ACC112 (cell line): ENCODE data around the gene CORO2B.

Experiments
- H2AFZ ChIP-seq: fragments of 200-600 bp; sonication (generic); one replicate; pipeline ENCODE4 v1.6.0; 2017; ENCODE audit warnings: antibody characterized with exemption, low read length; ENCODE audit not compliant: unreplicated experiment
- H3K27ac ChIP-seq: fragments of 200-600 bp; sonication (generic); 2 replicates; pipeline ENCODE4 v1.5.1; 2014; ENCODE audit warnings: low read depth, mild to moderate bottlenecking, antibody characterized with exemption, low read length, moderate library complexity
- H3K27me3 ChIP-seq: fragments of 200-600 bp; sonication (generic); 2 replicates; pipeline ENCODE4 v1.6.1; 2014; ENCODE audit warnings: mild to moderate bottlenecking, antibody characterized with exemption, low read length, moderate library complexity, mixed read lengths; ENCODE audit not compliant: insufficient read depth
- H3K36me3 ChIP-seq: fragments of 200-600 bp; sonication (generic); 2 replicates; pipeline ENCODE4 v1.6.1; 2016; ENCODE audit warnings: mild to moderate bottlenecking, antibody characterized with exemption, low read length, moderate library complexity, mixed read lengths; ENCODE audit not compliant: insufficient read depth
- H3K4me1 ChIP-seq: fragments of 200-600 bp; sonication (generic); one replicate; pipeline ENCODE4 v1.6.1; 2016; ENCODE audit warnings: low read length, mixed read lengths; ENCODE audit not compliant: insufficient read depth, unreplicated experiment, control insufficient read depth
- H3K4me3 ChIP-seq: fragments of 200-600 bp; sonication (generic); 2 replicates; pipeline ENCODE4 v1.5.1; 2014; ENCODE audit warnings: mild to moderate bottlenecking, low read depth, low read length
- H3K79me2 ChIP-seq: fragments of 200-600 bp; sonication (generic); one replicate; pipeline ENCODE4 v1.6.0; 2016; ENCODE audit warnings: low read length; ENCODE audit not compliant: control insufficient read depth, unreplicated experiment, insufficient read depth

Gene CORO2B

GRCh38 chr15:68561901-68562300, 16.9 kb upstream of the CORO2B start:
- H3K79me2 ChIP-seq = no peaks in the 10 kb centered on the region
- no peak overlapping the region for H2AFZ ChIP-seq
- H3K4me3 ChIP-seq = no peak overlapping the region
- H3K27me3 ChIP-seq = no peaks in the 10 kb centered on the region
- no peak overlapping the region for H3K27ac ChIP-seq
- H3K36me3 ChIP-seq = no peaks in the 10 kb centered on the region
- H3K4me1 ChIP-seq = no peaks in the 10 kb centered on the region

GRCh38 chr15:68564173-68564572, 14.6 kb upstream of the CORO2B start:
- Histone ChIP-seq H3K36me3 (no peaks in the 10 kb centered on the region), H2AFZ (no peak overlapping the region), H3K4me1 (no peaks in the 10 kb centered on the region), H3K27ac (no peak overlapping the region), H3K79me2 (no peaks in the 10 kb centered on the region), H3K27me3 (no peaks in the 10 kb centered on the region), H3K4me3 (no peak overlapping the region)

DNA sequence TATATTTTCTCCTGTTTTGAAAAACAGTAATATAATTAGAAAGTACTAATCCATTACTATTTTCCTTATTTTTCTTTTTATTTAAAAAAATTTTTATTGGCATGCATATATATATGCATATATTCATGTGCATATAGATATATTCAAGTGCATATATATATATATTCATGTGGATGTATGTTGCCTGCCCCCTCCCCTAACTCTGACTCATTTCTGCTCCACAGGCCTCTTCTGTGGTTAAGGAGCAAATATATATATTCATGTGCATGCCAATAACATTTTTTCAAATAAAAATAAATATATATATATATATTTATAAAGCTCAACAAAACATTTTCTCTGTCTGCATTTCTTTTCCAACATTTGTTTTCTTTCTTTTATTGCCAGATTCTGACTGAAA, 13.6 kb upstream of the CORO2B start:
- Histone ChIP-seq H3K79me2 (no peaks in the 10 kb centered on the region), H3K4me1 (no peaks in the 10 kb centered on the region), H3K27me3 (0 out of 2 replicates have a peak, but pooled peaks cover 3% of the 10 kb centered on the region), H3K27ac (no peak overlapping the region), H2AFZ (no peak overlapping the region), H3K4me3 (no peak overlapping the region), H3K36me3 (no peaks in the 10 kb centered on the region)

- no peak overlapping the region for H3K27ac ChIP-seq
- 0 out of 2 replicates have a peak, but pooled peaks cover 3% of the 10 kb centered on the region for H3K27me3 ChIP-seq
- no peaks in the 10 kb centered on the region for H3K79me2 ChIP-seq
- H3K4me3 ChIP-seq = no peak overlapping the region
- no peak overlapping the region for H2AFZ ChIP-seq
- no peaks in the 10 kb centered on the region for H3K36me3 ChIP-seq
- H3K4me1 ChIP-seq = no peaks in the 10 kb centered on the region
These were observed 13.1 kb upstream of the CORO2B start for GRCh38 chr15:68565726-68566125.

DNA sequence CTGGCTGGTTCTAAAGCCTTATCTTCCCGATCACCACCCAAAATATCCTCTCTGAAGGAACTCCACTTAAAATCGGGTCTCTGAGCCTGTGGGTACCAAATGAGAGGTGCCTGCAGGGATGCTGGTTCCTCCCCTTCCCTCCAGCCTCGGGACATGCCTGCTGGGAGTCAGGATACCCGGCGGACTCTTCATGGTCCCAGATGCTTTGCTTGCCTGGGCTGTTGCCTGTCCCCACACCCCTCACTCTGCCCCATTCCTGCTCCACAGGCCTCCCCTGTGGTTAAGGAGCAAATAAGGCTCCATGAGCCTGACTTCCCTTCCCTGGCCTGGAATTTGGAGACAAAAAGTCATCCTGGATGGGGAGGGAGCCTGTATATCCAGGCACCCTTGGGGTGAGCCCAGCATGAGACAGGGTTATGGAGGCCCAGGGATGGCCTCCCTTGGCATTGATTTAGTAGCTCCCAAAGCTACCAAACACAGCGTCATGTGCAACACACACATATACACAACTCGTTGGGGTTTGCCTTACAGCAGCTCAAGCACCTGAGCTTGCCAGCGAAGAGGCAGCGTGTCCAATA, 12.3 kb upstream of the CORO2B start:
- Histone ChIP-seq H3K36me3 (no peaks in the 10 kb centered on the region), H2AFZ (no peak overlapping the region), H3K79me2 (no peaks in the 10 kb centered on the region)

DNA sequence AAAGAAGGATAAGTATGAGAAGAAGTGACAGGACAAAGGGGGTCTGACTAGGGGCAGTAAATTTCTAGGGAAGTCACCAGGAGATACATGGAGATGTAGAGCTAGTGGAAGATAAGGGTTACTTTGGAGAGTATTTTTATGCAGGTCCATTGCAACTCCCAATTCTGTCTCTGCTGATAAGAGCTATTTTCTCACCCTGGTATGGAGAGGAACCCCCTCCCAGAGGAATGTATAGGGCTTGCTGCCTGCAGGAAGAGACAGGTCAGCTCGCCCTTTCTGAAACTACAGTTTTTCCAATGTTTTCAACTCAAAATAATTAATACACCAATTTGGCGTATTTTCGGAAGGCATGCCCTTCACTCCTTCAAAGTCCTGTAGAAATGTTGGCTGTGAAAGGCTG, 11.4 kb upstream of the CORO2B start:
- no peak overlapping the region for H3K4me3 ChIP-seq
- H3K79me2 ChIP-seq = no peaks in the 10 kb centered on the region
- no peak overlapping the region for H3K27ac ChIP-seq
- 0 out of 2 replicates have a peak, but pooled peaks cover 3% of the 10 kb centered on the region for H3K27me3 ChIP-seq
- H3K4me1 ChIP-seq = no peaks in the 10 kb centered on the region
- H3K36me3 ChIP-seq = no peaks in the 10 kb centered on the region
- H2AFZ ChIP-seq = no peak overlapping the region

More for the DNA sequence above, 12.3 kb upstream of the CORO2B start:
- H3K4me1 ChIP-seq = no peaks in the 10 kb centered on the region
- H3K27me3 ChIP-seq = 0 out of 2 replicates have a peak, but pooled peaks cover 3% of the 10 kb centered on the region
- no peak overlapping the region for H3K4me3 ChIP-seq
- H3K27ac ChIP-seq = no peak overlapping the region

DNA sequence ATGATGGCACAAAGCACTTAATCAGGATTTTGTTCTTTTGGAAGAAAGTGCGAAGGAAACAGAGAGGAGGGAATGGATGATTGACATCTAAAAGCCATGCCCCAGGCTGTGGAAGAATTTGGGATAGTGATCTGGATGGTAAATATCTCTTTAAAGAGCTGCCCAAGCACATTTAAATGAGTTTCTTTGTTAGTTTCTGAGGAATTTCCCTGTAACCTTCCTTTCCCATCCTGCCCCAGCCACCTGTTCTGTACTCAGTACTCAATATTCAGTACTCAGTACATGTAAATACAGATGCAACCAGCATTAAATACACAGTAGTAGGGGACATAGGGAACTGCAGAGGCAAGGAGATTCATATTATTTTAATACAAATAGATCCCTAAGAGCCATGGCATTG, 7.8 kb upstream of the CORO2B start:
- Histone ChIP-seq H3K27me3 (0 out of 2 replicates have a peak, but pooled peaks cover 3% of the 10 kb centered on the region), H3K4me3 (no peak overlapping the region), H3K4me1 (no peaks in the 10 kb centered on the region), H3K36me3 (no peaks in the 10 kb centered on the region), H2AFZ (no peak overlapping the region), H3K27ac (no peak overlapping the region), H3K79me2 (no peaks in the 10 kb centered on the region)

GRCh38 chr15:68571582-68571981, 7.2 kb upstream of the CORO2B start:
- 0 out of 2 replicates have a peak, but pooled peaks cover 3% of the 10 kb centered on the region for H3K27me3 ChIP-seq
- H3K36me3 ChIP-seq = no peaks in the 10 kb centered on the region
- no peak overlapping the region for H3K27ac ChIP-seq
- no peak overlapping the region for H2AFZ ChIP-seq
- H3K4me1 ChIP-seq = no peaks in the 10 kb centered on the region
- no peak overlapping the region for H3K4me3 ChIP-seq
- H3K79me2 ChIP-seq = no peaks in the 10 kb centered on the region

- no peak overlapping the region for H2AFZ ChIP-seq
- 0 out of 2 replicates have a peak, but pooled peaks cover 3% of the 10 kb centered on the region for H3K27me3 ChIP-seq
- peaks cover 3% of the 10 kb centered on the region for H3K79me2 ChIP-seq
- H3K4me1 ChIP-seq = no peaks in the 10 kb centered on the region
- H3K36me3 ChIP-seq = no peaks in the 10 kb centered on the region
- no peak overlapping the region for H3K27ac ChIP-seq
- no peak overlapping the region for H3K4me3 ChIP-seq
These were observed 6.5 kb upstream of the CORO2B start for GRCh38 chr15:68572309-68572708.

GRCh38 chr15:68572921-68573320, 5.9 kb upstream of the CORO2B start:
- no peak overlapping the region for H2AFZ ChIP-seq
- no peak overlapping the region for H3K27ac ChIP-seq
- H3K36me3 ChIP-seq = no peaks in the 10 kb centered on the region
- H3K27me3 ChIP-seq = 0 out of 2 replicates have a peak, but pooled peaks cover 3% of the 10 kb centered on the region
- peaks cover 3% of the 10 kb centered on the region for H3K4me1 ChIP-seq
- H3K4me3 ChIP-seq = no peak overlapping the region
- peaks cover 4% of the 10 kb centered on the region for H3K79me2 ChIP-seq

- peaks cover 5% of the 10 kb centered on the region for H3K4me1 ChIP-seq
- H3K27ac ChIP-seq = no peak overlapping the region
- H3K27me3 ChIP-seq = 0 out of 2 replicates have a peak, but pooled peaks cover 3% of the 10 kb centered on the region
- H3K36me3 ChIP-seq = no peaks in the 10 kb centered on the region
- H3K4me3 ChIP-seq = no peak overlapping the region
- H2AFZ ChIP-seq = no peak overlapping the region
- H3K79me2 ChIP-seq = peaks cover 9% of the 10 kb centered on the region
These were observed 4.7 kb upstream of the CORO2B start for GRCh38 chr15:68574046-68574445.
